ENCODE data around the gene ZNF77.

DNA sequence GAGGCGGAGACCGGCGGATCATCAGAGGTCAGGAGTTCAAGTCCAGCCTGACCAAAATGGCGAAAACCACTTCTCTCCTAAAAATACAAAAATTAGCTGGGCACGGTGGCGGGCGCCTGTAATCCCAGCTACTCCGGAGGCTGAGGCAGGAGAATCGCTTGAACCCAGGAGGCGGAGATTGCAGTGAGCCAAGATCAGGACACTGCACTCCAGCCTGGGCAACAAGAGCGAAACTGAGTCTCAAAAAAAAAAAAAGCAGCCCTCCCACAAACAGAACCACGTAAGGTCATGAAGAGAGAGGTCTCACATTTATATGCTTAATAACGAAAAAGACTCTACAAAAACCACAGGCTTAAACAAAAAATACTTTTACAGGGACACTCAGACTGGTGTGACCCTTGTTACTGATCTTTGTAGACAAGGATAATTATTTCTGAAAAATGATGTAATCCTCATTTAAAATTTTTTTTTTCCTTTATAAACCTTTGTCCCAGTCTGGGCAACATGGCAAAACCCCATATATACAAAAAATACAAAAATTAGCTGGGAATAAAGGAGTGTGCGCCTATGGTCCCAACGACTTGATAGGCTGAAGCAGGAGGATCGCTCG is 909 bp upstream of the ZNF77 start:
- TF ChIP-seq, protein P1, sequence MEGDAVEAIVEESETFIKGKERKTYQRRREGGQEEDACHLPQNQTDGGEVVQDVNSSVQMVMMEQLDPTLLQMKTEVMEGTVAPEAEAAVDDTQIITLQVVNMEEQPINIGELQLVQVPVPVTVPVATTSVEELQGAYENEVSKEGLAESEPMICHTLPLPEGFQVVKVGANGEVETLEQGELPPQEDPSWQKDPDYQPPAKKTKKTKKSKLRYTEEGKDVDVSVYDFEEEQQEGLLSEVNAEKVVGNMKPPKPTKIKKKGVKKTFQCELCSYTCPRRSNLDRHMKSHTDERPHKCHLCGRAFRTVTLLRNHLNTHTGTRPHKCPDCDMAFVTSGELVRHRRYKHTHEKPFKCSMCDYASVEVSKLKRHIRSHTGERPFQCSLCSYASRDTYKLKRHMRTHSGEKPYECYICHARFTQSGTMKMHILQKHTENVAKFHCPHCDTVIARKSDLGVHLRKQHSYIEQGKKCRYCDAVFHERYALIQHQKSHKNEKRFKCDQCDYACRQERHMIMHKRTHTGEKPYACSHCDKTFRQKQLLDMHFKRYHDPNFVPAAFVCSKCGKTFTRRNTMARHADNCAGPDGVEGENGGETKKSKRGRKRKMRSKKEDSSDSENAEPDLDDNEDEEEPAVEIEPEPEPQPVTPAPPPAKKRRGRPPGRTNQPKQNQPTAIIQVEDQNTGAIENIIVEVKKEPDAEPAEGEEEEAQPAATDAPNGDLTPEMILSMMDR (IDR thresholded peaks at IDR 0.05), result no peak
- TF ChIP-seq EZH2phosphoT487 (IDR thresholded peaks at IDR 0.05; ENCODE audit: borderline replicate concordance, low read depth), result no peak
- TF ChIP-seq, protein P2, sequence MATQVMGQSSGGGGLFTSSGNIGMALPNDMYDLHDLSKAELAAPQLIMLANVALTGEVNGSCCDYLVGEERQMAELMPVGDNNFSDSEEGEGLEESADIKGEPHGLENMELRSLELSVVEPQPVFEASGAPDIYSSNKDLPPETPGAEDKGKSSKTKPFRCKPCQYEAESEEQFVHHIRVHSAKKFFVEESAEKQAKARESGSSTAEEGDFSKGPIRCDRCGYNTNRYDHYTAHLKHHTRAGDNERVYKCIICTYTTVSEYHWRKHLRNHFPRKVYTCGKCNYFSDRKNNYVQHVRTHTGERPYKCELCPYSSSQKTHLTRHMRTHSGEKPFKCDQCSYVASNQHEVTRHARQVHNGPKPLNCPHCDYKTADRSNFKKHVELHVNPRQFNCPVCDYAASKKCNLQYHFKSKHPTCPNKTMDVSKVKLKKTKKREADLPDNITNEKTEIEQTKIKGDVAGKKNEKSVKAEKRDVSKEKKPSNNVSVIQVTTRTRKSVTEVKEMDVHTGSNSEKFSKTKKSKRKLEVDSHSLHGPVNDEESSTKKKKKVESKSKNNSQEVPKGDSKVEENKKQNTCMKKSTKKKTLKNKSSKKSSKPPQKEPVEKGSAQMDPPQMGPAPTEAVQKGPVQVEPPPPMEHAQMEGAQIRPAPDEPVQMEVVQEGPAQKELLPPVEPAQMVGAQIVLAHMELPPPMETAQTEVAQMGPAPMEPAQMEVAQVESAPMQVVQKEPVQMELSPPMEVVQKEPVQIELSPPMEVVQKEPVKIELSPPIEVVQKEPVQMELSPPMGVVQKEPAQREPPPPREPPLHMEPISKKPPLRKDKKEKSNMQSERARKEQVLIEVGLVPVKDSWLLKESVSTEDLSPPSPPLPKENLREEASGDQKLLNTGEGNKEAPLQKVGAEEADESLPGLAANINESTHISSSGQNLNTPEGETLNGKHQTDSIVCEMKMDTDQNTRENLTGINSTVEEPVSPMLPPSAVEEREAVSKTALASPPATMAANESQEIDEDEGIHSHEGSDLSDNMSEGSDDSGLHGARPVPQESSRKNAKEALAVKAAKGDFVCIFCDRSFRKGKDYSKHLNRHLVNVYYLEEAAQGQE (IDR thresholded peaks at IDR 0.05; ENCODE audit: low read depth, low read length), result no peak
- TF ChIP-seq GABPA (IDR thresholded peaks at IDR 0.05; ENCODE audit: low read depth), result no peak
- TF ChIP-seq, protein P3, sequence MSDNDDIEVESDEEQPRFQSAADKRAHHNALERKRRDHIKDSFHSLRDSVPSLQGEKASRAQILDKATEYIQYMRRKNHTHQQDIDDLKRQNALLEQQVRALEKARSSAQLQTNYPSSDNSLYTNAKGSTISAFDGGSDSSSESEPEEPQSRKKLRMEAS (IDR thresholded peaks at IDR 0.05; ENCODE audit: low read depth), result no peak
- no peak for TF ChIP-seq TEAD4 (IDR thresholded peaks at IDR 0.05; ENCODE audit: borderline replicate concordance, insufficient read depth)
- no peak for TF ChIP-seq POLR2AphosphoS5 (IDR thresholded peaks at IDR 0.05; ENCODE audit: low read depth, low read length)
